Measurements from ENCODE around the gene DDC.
A peak's percentile ranks its signal among the peaks of the same experiment; 100 is the strongest.
"Not testable (repeated sequence)": the region's sequence is repeated elsewhere in the genome, so short reads cannot be mapped to it uniquely, and the experiment has no call there.

DDC gene

GRCh38 chr7:50479743-50480517, 85.3 kb downstream of the DDC start:
- DNase-seq, result no peak

DNA sequence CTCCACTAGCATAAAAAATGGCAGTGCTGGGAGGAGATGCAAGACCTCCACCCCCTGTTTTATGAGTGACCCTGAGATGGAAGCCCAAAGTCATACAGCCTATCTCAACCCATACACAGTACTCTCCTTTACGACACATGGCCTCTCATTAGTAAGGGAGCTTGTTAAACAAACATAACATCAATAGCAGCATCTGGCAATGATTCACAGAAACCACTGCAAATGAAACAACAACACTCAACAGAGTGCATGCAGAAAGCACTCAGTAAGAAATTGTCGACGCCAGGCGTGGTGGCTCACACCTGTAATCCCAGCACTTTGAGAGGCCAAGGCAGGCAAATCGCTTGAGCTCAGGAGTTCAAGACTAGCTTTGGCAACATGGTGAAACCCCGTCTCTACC, 87.6 kb downstream of the DDC start:
- DNase-seq, result no peak

GRCh38 chr7:50476953-50477625, 88.1 kb downstream of the DDC start:
- no peak for DNase-seq

GRCh38 chr7:50475340-50475739, 89.9 kb downstream of the DDC start:
- no peak for DNase-seq

- DNase-seq, result no peak
Observed at GRCh38 chr7:50474382-50475160, 90.6 kb downstream of the DDC start.

DNA sequence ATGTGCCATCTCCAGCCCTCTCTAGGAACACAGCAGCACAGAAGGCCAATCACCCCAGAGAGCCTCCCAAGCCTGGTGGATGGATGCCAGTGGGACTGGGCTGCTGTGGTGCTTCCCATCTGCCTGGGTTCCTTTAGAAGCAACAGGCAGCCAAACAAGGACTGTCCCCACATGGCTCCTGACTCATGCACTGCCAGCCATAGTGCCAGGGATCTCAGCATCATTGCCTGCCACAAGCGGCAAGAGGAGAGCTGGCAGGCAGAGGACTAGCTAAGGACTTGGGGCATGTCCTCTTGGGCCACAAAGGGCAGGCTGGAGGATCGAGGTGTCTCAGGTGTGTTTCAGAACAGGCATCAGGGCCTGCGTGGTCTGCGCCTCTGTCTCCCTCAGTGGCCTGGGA, 91.7 kb downstream of the DDC start:
- DNase-seq, result no peak

- DNase-seq, result no peak
Observed at GRCh38 chr7:50472427-50472826, 92.8 kb downstream of the DDC start.

DNA sequence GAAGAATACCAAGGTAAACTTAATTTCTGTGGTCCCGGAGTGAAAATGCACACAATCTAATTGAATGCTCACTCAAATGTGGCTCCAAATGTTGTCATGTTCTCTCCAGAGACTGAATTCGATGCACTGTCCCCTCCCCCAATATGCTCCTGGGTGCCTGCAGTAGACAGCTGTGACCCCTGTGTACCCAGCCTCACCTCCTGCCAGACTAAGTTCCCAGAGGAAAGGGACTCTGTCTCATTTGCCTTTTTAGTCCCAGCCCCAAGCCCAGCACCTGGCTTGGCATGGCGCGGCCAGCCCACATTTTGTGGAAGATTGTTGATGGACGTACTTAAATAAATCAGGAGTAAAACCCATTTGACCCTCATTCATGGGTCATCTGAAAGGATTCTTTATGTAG, 93.2 kb downstream of the DDC start:
- no peak for DNase-seq

GRCh38 chr7:50470250-50471163, 94.7 kb downstream of the DDC start:
- DNase-seq, result no peak

DNA sequence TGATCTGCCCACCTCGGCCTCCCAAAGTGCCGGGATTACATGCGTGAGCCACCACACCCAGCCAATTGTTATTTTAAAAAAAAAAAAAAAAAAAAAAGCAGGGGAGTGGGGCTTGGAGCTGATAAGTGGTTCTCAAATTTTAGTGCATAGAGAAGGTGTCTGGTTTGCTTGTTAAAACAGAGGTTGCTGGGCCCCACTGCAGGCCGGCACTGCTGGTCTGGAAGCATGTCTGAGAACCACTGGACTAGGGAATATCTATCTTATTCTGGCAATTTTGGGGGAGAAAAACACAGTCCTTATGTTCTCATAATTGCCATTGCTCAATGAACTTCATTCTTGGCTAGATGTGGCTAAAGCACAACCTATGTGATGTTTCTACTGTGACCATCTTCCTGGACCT, 96.0 kb downstream of the DDC start:
- no peak for DNase-seq

DNA sequence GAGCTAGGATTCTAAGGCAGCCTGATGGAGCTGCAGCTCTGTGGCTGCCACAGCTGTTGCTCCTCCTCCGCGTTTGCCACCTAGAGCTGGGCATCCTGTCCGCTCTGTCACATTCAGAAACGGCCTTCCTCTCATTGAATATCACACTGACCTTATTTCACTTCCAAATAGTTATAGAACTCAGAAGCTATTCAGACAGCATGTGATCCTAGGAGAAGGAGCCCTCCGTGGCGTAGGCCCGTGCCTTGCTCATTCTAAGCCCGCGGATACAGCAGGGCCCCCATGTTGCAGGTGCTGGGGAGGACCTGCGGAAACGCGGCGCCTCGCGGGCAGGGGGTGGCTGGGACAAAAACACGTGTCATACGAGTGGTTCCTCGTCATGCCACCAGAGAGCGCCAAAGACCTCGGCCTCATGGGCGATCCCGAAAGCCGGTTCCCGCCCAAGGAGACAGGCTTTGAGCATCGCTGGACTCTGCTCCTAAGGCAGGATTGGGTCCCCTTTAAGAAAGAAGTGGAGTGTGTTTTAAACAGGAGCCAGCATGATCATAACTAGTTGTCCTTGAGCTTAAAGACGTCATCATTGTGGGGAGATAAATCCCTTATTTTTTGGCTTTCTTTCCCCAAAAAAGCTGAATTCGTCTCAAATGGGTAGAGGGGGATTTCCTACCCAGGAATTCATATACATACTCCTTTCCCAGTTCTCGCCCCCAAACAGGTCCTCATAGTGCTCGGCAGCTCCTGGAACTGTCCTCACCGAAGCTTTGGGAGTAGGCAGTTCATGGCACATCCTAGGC, 97.2 kb downstream of the DDC start:
- DNase-seq, result peak; percentile 37

DNA sequence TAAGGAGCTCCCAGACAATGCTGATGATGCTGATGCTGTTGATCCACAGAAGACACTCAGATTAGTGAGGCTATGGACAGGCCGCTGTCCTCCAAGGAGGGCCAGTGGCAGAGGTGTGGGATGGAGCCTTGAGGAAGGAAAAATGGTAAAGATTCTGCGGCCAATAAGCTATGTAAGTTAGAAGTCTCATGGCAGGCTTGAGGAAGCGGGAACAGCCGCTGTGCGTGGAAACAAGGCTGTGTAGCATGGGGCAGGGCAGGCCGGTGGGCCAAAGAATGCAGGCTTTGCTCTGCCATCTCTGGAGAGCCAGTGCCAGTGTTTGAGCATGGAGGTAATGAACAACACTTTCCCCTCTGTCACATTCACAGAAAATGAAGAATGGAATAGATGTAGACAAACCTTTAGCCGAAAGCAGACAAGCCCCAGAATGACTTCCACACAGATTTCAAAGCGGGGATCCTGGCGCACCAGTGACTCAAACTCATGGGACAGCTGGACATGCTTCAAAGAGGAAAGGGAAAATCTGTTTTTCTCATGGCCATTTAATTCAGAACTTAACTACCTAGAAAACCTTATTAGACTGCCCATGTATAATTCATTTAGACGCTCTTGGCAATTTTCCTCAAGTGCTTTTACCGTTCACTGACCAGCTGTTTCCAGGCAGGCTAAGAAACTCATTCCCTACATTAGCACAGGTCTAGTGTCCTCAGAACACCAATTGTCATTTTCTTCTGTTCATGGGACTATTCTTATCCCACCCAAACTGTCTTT, 98.2 kb downstream of the DDC start:
- DNase-seq, result no peak

- no peak for DNase-seq
Observed at GRCh38 chr7:50463035-50463434, 102.2 kb downstream of the DDC start.

DNA sequence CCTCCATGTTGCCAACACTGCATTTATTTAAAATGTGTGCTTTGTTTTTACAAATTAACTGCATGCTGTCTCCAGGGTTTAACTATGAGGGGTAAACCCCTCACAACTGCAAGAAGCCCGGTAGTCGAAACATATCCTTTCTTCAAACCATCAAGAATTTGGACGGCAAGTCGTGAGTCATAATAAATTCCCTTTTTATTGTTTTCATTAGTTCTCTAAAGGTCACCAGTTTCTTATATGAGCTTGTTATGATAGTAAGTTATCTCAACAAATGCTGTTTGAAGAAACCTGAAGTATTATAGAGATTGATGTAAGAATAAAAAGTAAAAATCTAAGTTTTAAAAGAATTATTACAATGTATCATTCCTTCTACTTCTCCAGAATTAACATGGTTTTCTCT, 102.8 kb downstream of the DDC start:
- DNase-seq, result no peak

DNA sequence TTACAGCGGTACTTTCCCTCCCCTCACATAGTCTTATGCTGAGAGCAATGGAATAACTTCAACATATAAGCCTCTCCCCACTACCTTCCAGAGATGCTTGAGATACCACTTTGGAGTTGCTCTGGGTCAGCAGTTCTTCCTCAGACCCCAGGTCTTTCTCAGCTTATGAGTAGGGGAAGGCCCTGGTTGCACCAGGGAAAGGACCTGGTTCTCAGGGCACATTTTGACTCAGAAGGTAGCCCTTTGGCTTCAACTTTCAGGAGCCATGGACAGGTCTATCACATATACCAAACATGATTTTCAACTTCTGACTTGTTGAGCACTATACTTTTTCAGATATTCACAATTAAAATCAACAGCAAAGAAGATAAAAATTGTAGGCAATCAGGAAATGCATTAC, 103.5 kb downstream of the DDC start:
- DNase-seq, result no peak

- DNase-seq, result not testable (repeated sequence)
Observed at GRCh38 chr7:50459183-50459582, 106.0 kb downstream of the DDC start.

- not testable (repeated sequence) for DNase-seq
Observed at GRCh38 chr7:50458651-50459050, 106.6 kb downstream of the DDC start.

- no peak for DNase-seq
Observed at GRCh38 chr7:50456371-50457123, 108.7 kb downstream of the DDC start.

DNA sequence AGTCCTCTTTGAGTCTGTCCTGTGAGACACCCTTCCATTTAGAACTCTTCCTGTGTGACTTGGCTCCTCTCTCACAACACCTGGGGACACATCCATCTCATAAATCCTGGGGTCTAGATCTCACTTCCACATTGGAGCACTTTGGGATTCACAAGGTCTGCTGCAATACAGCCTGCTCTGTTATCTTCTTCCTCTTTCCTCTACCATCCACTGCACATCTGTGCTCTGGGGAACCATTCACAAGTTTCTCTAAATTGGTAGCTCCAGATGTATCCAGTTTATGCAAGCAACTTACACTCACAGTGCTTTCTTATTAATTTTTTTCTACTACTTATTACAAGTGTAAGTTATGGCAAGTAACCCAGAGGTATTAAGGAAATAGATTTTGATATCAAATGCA, 109.5 kb downstream of the DDC start:
- DNase-seq, result no peak

DNA sequence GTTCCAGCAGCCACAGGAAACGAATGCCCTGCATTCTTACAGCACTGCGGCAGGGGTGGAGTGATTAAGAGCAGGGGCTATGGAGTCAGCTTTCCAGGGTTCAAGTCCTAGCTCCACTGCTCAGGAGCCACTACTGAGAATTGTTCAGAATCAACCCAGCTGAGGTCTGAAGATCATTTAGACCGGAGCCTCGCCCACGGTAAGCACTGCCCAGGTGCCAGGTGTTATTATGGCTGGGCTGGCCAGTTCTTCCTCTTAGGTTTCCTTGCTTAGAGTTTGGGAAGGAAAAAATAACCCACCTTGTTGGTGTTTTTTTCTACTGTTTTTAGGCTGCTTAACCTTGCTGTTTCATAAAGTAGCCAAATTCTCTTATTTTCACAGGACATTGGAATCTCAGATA, 110.2 kb downstream of the DDC start:
- no peak for DNase-seq

All from kidney glomerular epithelial cell (primary cell).